Activated CD4-positive, alpha-beta T cell treated with anti-CD3 and anti-CD28 coated beads, Interleukin-2, Interleukin-6, amounts not matched to agents 100 ng/mL and 50 ng/mL, durations not matched to agents 16 hours and 8 hours (primary cell): Measurements from ENCODE around the gene SLC22A4.

Source experiments
- DNase-seq: peaks from one replicate; pipeline ENCODE4 v3.0.0-alpha.2; 2020

The SLC22A4 gene

GRCh38 chr5:132378580-132378979, 84.4 kb downstream of the SLC22A4 start:
- no peak for DNase-seq

- no peak for DNase-seq
Observed at GRCh38 chr5:132380047-132380446, 85.9 kb downstream of the SLC22A4 start.

- no peak for DNase-seq
Observed at GRCh38 chr5:132380741-132381140, 86.5 kb downstream of the SLC22A4 start.

GRCh38 chr5:132381614-132382013, 87.4 kb downstream of the SLC22A4 start:
- no peak for DNase-seq

GRCh38 chr5:132383261-132383660, 89.1 kb downstream of the SLC22A4 start:
- DNase-seq, result no peak

- DNase-seq, result no peak
Observed at GRCh38 chr5:132383984-132384383, 89.8 kb downstream of the SLC22A4 start.

GRCh38 chr5:132384506-132385050, 90.4 kb downstream of the SLC22A4 start:
- DNase-seq, result no peak

GRCh38 chr5:132385326-132386105, 91.3 kb downstream of the SLC22A4 start:
- DNase-seq, result peak; percentile 82

- peak; percentile 86 for DNase-seq
Observed at GRCh38 chr5:132386644-132387286, 92.6 kb downstream of the SLC22A4 start.

GRCh38 chr5:132387640-132388117, 93.5 kb downstream of the SLC22A4 start:
- DNase-seq, result no peak

GRCh38 chr5:132388244-132389050, 94.3 kb downstream of the SLC22A4 start:
- DNase-seq, result no peak

- DNase-seq, result no peak
Observed at GRCh38 chr5:132389051-132389331, 94.8 kb downstream of the SLC22A4 start.

- DNase-seq, result peak; percentile 48
Observed at GRCh38 chr5:132389585-132390286, 95.5 kb downstream of the SLC22A4 start.

- no peak for DNase-seq
Observed at GRCh38 chr5:132391247-132391646, 97.1 kb downstream of the SLC22A4 start.

- DNase-seq, result no peak
Observed at GRCh38 chr5:132391870-132392269, 97.7 kb downstream of the SLC22A4 start.

- no peak for DNase-seq
Observed at GRCh38 chr5:132392411-132392810, 98.2 kb downstream of the SLC22A4 start.

GRCh38 chr5:132392978-132393825, 99.0 kb downstream of the SLC22A4 start:
- no peak for DNase-seq
